ENCODE measurements around the gene ABHD12.

Gene ABHD12

GRCh38 chr20:25372584-25373336, 17.9 kb downstream of the ABHD12 start:
- H3K27ac ChIP-seq (ENCODE audit: low read length, poor library complexity, severe bottlenecking), result no peak overlapping the region
- 94% methylated on average over 8 of the region's 10 CpGs for WGBS
- H3K36me3 ChIP-seq (ENCODE audit: control insufficient read depth in 1 of 2, insufficient read depth in 2 of 2, low read depth in 1 of 2, low read length in 2 of 2), result no peaks in the 10 kb centered on the region
- H3K4me1 ChIP-seq (ENCODE audit: control insufficient read depth, insufficient read depth, low read depth, low read length), result peaks cover 3% of the 10 kb centered on the region
- peaks cover 33% of the 10 kb centered on the region for H3K79me1 ChIP-seq (replicated peaks; ENCODE audit: low read length, poor library complexity, severe bottlenecking)
- no peak overlapping the region for H2BK15ac ChIP-seq (ENCODE audit: low read depth, poor library complexity, severe bottlenecking)
- no peak overlapping the region for H3K4ac ChIP-seq (ENCODE audit: low read depth in 1 of 2, low read length in 2 of 2)
- H2AFZ ChIP-seq (ENCODE audit: low read depth, low read length), result no peak overlapping the region
- H3K27me3 ChIP-seq (ENCODE audit: control insufficient read depth in 1 of 2, insufficient read depth in 1 of 2, low read length in 2 of 2), result no peaks in the 10 kb centered on the region
- no peak overlapping the region for H2BK120ac ChIP-seq (ENCODE audit: low read depth, low read length)
- peak; percentile 97 for DNase-seq
- H3K9me3 ChIP-seq (ENCODE audit: control insufficient read depth, low read length), result peaks cover 22% of the 10 kb centered on the region
- H3K14ac ChIP-seq (ENCODE audit: low read length in 2 of 2), result peak overlapping the region in 1 of 2 experiments; percentile 89
- H3K4me2 ChIP-seq (ENCODE audit: low read length, poor library complexity, severe bottlenecking), result no peak overlapping the region
- peak overlapping the region in 1 of 2 experiments; percentile 42 for H3K4me3 ChIP-seq (ENCODE audit: insufficient read depth in 1 of 2, low read depth in 1 of 2, low read length in 2 of 2)
- no peak overlapping the region for H4K91ac ChIP-seq (ENCODE audit: low read length)
- no peak overlapping the region for H2BK12ac ChIP-seq (ENCODE audit: low read length in 2 of 2)
- peak overlapping the region; percentile 27 for H3K9ac ChIP-seq (ENCODE audit: low read length)
- H4K8ac ChIP-seq (ENCODE audit: low read length), result no peak overlapping the region
- peak overlapping the region in 1 of 2 experiments; percentile 56 for H3K18ac ChIP-seq (ENCODE audit: low read depth in 1 of 2, low read length in 2 of 2)
- no peak overlapping the region for H2BK5ac ChIP-seq (ENCODE audit: low read depth, low read length, poor library complexity, severe bottlenecking)
- peak overlapping the region in 1 of 2 experiments; percentile 34 for H3K23ac ChIP-seq (ENCODE audit: low read length in 2 of 2)
- no peak overlapping the region for H2AK5ac ChIP-seq (ENCODE audit: low read length, severe bottlenecking)

DNA sequence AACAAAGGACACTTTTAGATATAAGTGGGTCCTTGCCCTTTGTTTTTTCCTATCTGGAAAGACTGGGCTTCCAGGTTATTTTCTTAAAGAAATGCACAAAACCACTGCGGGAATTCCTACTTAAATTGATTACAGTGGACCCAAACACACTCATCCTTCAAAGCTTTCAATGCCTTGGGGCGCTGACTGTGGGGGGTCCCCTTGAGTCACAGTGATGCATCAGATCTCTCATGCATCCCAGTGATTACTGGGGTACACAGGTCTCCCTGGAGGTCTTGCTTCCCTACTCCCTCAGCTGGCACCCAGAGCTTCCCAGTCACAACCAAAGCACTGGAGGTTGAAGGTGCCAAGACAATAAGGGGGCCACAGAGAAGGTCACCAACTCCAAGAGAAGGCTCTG, 20.7 kb downstream of the ABHD12 start:
- Histone ChIP-seq H3K4me3 (ENCODE audit: insufficient read depth in 1 of 2, low read depth in 1 of 2, low read length in 2 of 2) (no peak overlapping the region), H3K4ac (ENCODE audit: low read depth in 1 of 2, low read length in 2 of 2) (no peak overlapping the region), H3K4me2 (ENCODE audit: low read length, poor library complexity, severe bottlenecking) (no peak overlapping the region), H2BK120ac (ENCODE audit: low read depth, low read length) (no peak overlapping the region), H3K14ac (ENCODE audit: low read length in 2 of 2) (no peak overlapping the region), H3K4me1 (ENCODE audit: control insufficient read depth, insufficient read depth, low read depth, low read length) (peaks cover 2% of the 10 kb centered on the region), H3K36me3 (ENCODE audit: control insufficient read depth in 1 of 2, insufficient read depth in 2 of 2, low read depth in 1 of 2, low read length in 2 of 2) (no peaks in the 10 kb centered on the region), H3K27ac (ENCODE audit: low read length, poor library complexity, severe bottlenecking) (no peak overlapping the region), H3K9ac (ENCODE audit: low read length) (no peak overlapping the region), H2AFZ (ENCODE audit: low read depth, low read length) (no peak overlapping the region), H3K18ac (ENCODE audit: low read depth in 1 of 2, low read length in 2 of 2) (no peak overlapping the region), H3K23ac (ENCODE audit: low read length in 2 of 2) (no peak overlapping the region), H4K8ac (ENCODE audit: low read length) (no peak overlapping the region), H3K9me3 (ENCODE audit: control insufficient read depth, low read length) (peaks cover 22% of the 10 kb centered on the region), H2AK5ac (ENCODE audit: low read length, severe bottlenecking) (no peak overlapping the region), H2BK15ac (ENCODE audit: low read depth, poor library complexity, severe bottlenecking) (no peak overlapping the region), H2BK12ac (ENCODE audit: low read length in 2 of 2) (no peak overlapping the region), H3K79me1 (replicated peaks; ENCODE audit: low read length, poor library complexity, severe bottlenecking) (peaks cover 32% of the 10 kb centered on the region), H4K91ac (ENCODE audit: low read length) (no peak overlapping the region), H2BK5ac (ENCODE audit: low read depth, low read length, poor library complexity, severe bottlenecking) (no peak overlapping the region), H3K27me3 (ENCODE audit: control insufficient read depth in 1 of 2, insufficient read depth in 1 of 2, low read length in 2 of 2) (no peaks in the 10 kb centered on the region)
- no peak for DNase-seq
- 95% methylated on average over 2 of the region's 2 CpGs for WGBS

GRCh38 chr20:25369529-25369928, 21.1 kb downstream of the ABHD12 start:
- Histone ChIP-seq H3K4me3 (ENCODE audit: insufficient read depth in 1 of 2, low read depth in 1 of 2, low read length in 2 of 2) (no peak overlapping the region), H3K27ac (ENCODE audit: low read length, poor library complexity, severe bottlenecking) (no peak overlapping the region), H4K8ac (ENCODE audit: low read length) (no peak overlapping the region), H2AK5ac (ENCODE audit: low read length, severe bottlenecking) (no peak overlapping the region), H3K79me1 (replicated peaks; ENCODE audit: low read length, poor library complexity, severe bottlenecking) (peaks cover 33% of the 10 kb centered on the region), H3K4me1 (ENCODE audit: control insufficient read depth, insufficient read depth, low read depth, low read length) (peaks cover 4% of the 10 kb centered on the region), H3K9ac (ENCODE audit: low read length) (no peak overlapping the region), H3K9me3 (ENCODE audit: control insufficient read depth, low read length) (peaks cover 22% of the 10 kb centered on the region), H3K14ac (ENCODE audit: low read length in 2 of 2) (no peak overlapping the region), H4K91ac (ENCODE audit: low read length) (no peak overlapping the region), H2BK12ac (ENCODE audit: low read length in 2 of 2) (no peak overlapping the region), H2BK120ac (ENCODE audit: low read depth, low read length) (no peak overlapping the region), H3K4me2 (ENCODE audit: low read length, poor library complexity, severe bottlenecking) (no peak overlapping the region), H2BK5ac (ENCODE audit: low read depth, low read length, poor library complexity, severe bottlenecking) (no peak overlapping the region), H2AFZ (ENCODE audit: low read depth, low read length) (no peak overlapping the region), H3K4ac (ENCODE audit: low read depth in 1 of 2, low read length in 2 of 2) (no peak overlapping the region), H3K23ac (ENCODE audit: low read length in 2 of 2) (no peak overlapping the region), H3K18ac (ENCODE audit: low read depth in 1 of 2, low read length in 2 of 2) (no peak overlapping the region), H3K27me3 (ENCODE audit: control insufficient read depth in 1 of 2, insufficient read depth in 1 of 2, low read length in 2 of 2) (no peaks in the 10 kb centered on the region), H2BK15ac (ENCODE audit: low read depth, poor library complexity, severe bottlenecking) (no peak overlapping the region), H3K36me3 (ENCODE audit: control insufficient read depth in 1 of 2, insufficient read depth in 2 of 2, low read depth in 1 of 2, low read length in 2 of 2) (no peaks in the 10 kb centered on the region)
- WGBS, result 95% methylated on average over 8 of the region's 8 CpGs
- DNase-seq, result no peak

- Histone ChIP-seq H3K4ac (ENCODE audit: low read depth in 1 of 2, low read length in 2 of 2) (no peak overlapping the region), H2AFZ (ENCODE audit: low read depth, low read length) (no peak overlapping the region), H3K18ac (ENCODE audit: low read depth in 1 of 2, low read length in 2 of 2) (no peak overlapping the region), H2BK12ac (ENCODE audit: low read length in 2 of 2) (no peak overlapping the region), H3K9ac (ENCODE audit: low read length) (no peak overlapping the region), H3K27me3 (ENCODE audit: control insufficient read depth in 1 of 2, insufficient read depth in 1 of 2, low read length in 2 of 2) (no peaks in the 10 kb centered on the region), H3K27ac (ENCODE audit: low read length, poor library complexity, severe bottlenecking) (no peak overlapping the region), H3K79me1 (replicated peaks; ENCODE audit: low read length, poor library complexity, severe bottlenecking) (peaks cover 37% of the 10 kb centered on the region), H2BK15ac (ENCODE audit: low read depth, poor library complexity, severe bottlenecking) (no peak overlapping the region), H3K9me3 (ENCODE audit: control insufficient read depth, low read length) (peaks cover 22% of the 10 kb centered on the region), H3K4me2 (ENCODE audit: low read length, poor library complexity, severe bottlenecking) (no peak overlapping the region), H3K23ac (ENCODE audit: low read length in 2 of 2) (no peak overlapping the region), H3K36me3 (ENCODE audit: control insufficient read depth in 1 of 2, insufficient read depth in 2 of 2, low read depth in 1 of 2, low read length in 2 of 2) (no peaks in the 10 kb centered on the region), H3K4me3 (ENCODE audit: insufficient read depth in 1 of 2, low read depth in 1 of 2, low read length in 2 of 2) (no peak overlapping the region), H2BK120ac (ENCODE audit: low read depth, low read length) (no peak overlapping the region), H2BK5ac (ENCODE audit: low read depth, low read length, poor library complexity, severe bottlenecking) (no peak overlapping the region), H4K8ac (ENCODE audit: low read length) (no peak overlapping the region), H4K91ac (ENCODE audit: low read length) (no peak overlapping the region), H2AK5ac (ENCODE audit: low read length, severe bottlenecking) (no peak overlapping the region), H3K14ac (ENCODE audit: low read length in 2 of 2) (no peak overlapping the region), H3K4me1 (ENCODE audit: control insufficient read depth, insufficient read depth, low read depth, low read length) (peaks cover 6% of the 10 kb centered on the region)
- whole genome bisulfite sequencing, result 100% methylated on average over 2 of the region's 5 CpGs
- no peak for DNase-seq
Measured at GRCh38 chr20:25368976-25369375, 21.7 kb downstream of the ABHD12 start.

Measured in mesenchymal stem cell (in vitro differentiated cells and primary cell).